Esophagus squamous epithelium (tissue), 4 donors: ENCODE results near the gene ZBTB42.

Experiments used
- POLR2A ChIP-seq, 4 donors: fragments of 450-650 bp; IDR thresholded peaks; one replicate each; pipeline ENCODE4 v1.6.1; 2017; ENCODE audit warnings: antibody characterized with exemption in 4 of 4, mild to moderate bottlenecking in 4 of 4, moderate library complexity in 3 of 4
- TF ChIP-seq, protein P1 (sequence below), 6 experiments: fragments of 450-650 bp in 4 of 6; fragments of 200-600 bp in 2 of 6; sonication (generic) in 2 of 6; IDR thresholded peaks; one replicate each; pipeline ENCODE4 v1.5.1; 2016 to 2019; ENCODE audit warnings: antibody characterized with exemption in 6 of 6, mild to moderate bottlenecking in 4 of 6, moderate library complexity in 4 of 6

DNA sequence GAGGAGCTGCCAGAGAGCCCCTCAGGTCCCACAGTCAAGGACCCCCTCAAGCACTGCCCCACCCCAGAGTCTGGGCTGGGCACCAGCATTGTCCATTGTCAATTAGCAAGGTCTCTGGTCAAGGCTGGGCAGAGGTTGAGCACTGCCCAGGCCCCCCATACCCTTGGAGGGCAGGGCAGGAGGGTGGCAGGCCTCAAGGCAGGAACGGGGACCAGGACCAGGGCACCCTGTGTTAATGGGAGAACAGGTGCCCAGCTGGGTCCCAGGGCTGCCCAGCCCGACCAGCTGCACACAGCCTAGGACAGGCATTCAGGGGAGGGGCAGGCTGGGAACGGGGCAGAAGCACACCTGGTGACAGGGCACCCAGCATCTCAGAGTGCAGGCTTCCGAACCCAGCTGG lies 29.5 kb upstream of the ZBTB42 start:
- TF ChIP-seq POLR2A (IDR thresholded peaks at IDR 0.05) = no peak
- TF ChIP-seq, protein P1, sequence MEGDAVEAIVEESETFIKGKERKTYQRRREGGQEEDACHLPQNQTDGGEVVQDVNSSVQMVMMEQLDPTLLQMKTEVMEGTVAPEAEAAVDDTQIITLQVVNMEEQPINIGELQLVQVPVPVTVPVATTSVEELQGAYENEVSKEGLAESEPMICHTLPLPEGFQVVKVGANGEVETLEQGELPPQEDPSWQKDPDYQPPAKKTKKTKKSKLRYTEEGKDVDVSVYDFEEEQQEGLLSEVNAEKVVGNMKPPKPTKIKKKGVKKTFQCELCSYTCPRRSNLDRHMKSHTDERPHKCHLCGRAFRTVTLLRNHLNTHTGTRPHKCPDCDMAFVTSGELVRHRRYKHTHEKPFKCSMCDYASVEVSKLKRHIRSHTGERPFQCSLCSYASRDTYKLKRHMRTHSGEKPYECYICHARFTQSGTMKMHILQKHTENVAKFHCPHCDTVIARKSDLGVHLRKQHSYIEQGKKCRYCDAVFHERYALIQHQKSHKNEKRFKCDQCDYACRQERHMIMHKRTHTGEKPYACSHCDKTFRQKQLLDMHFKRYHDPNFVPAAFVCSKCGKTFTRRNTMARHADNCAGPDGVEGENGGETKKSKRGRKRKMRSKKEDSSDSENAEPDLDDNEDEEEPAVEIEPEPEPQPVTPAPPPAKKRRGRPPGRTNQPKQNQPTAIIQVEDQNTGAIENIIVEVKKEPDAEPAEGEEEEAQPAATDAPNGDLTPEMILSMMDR (IDR thresholded peaks at IDR 0.05) = no peak
